Mesendoderm (in vitro differentiated cells): ENCODE measurements around the gene THOC7.

Experiments used
- DNase-seq: peaks from one replicate; pipeline ENCODE4 v3.0.0; 2013
- H2AK5ac ChIP-seq: 2 replicates; pipeline ENCODE4 v1.6.1; 2013; ENCODE audit warnings: low read length, inconsistent platforms
- H2BK120ac ChIP-seq: 2 replicates; pipeline ENCODE4 v1.6.1; 2013; ENCODE audit warnings: low read depth, mild to moderate bottlenecking, low read length, moderate library complexity, mixed read lengths
- H2BK15ac ChIP-seq: replicated peaks from 2 replicates; pipeline ENCODE4 v1.6.1; 2013; ENCODE audit warnings: low read depth, mild to moderate bottlenecking, moderate library complexity
- H2BK5ac ChIP-seq: 2 replicates; pipeline ENCODE4 v1.6.1; 2013; ENCODE audit warnings: low read length, inconsistent platforms
- H3K18ac ChIP-seq: 2 replicates; pipeline ENCODE4 v1.6.1; 2013; ENCODE audit warnings: mild to moderate bottlenecking, low read length, mixed read lengths
- H3K23ac ChIP-seq: one replicate; pipeline ENCODE4 v1.6.1; 2013; ENCODE audit warnings: low read length
- H3K27ac ChIP-seq: 2 replicates; pipeline ENCODE4 v1.5.1; 2013; ENCODE audit warnings: low read depth, mild to moderate bottlenecking, inconsistent platforms, low read length, moderate library complexity
- H3K27me3 ChIP-seq: 2 replicates; pipeline ENCODE4 v1.6.1; 2013; ENCODE audit warnings: low read length, control low read depth, mild to moderate bottlenecking, inconsistent platforms; ENCODE audit not compliant: insufficient read depth, poor library complexity
- H3K36me3 ChIP-seq: 2 replicates; pipeline ENCODE4 v1.6.1; 2013; ENCODE audit warnings: low read length, inconsistent platforms; ENCODE audit not compliant: control insufficient read depth, insufficient read depth
- H3K4ac ChIP-seq: one replicate; pipeline ENCODE4 v1.6.1; 2013; ENCODE audit warnings: low read depth, mild to moderate bottlenecking, low read length, moderate library complexity
- H3K4me1 ChIP-seq: 2 replicates; pipeline ENCODE4 v1.6.1; 2013; ENCODE audit warnings: low read depth, low read length, inconsistent platforms; ENCODE audit not compliant: control insufficient read depth
- H3K4me2 ChIP-seq: 2 replicates; pipeline ENCODE4 v1.6.1; 2013; ENCODE audit warnings: low read length
- H3K4me3 ChIP-seq: 2 replicates; pipeline ENCODE4 v1.5.1; 2013; ENCODE audit warnings: mild to moderate bottlenecking, low read length
- H3K56ac ChIP-seq: one replicate; pipeline ENCODE4 v1.6.1; 2013; ENCODE audit warnings: low read length
- H3K79me1 ChIP-seq: 2 replicates; pipeline ENCODE4 v1.6.1; 2013; ENCODE audit warnings: low read length, inconsistent platforms
- H3K79me2 ChIP-seq: 2 replicates; pipeline ENCODE4 v1.6.1; 2013; ENCODE audit warnings: mild to moderate bottlenecking, low read length; ENCODE audit not compliant: control insufficient read depth, insufficient read depth
- H3K9ac ChIP-seq: 2 replicates; pipeline ENCODE4 v1.6.1; 2013; ENCODE audit warnings: low read length, inconsistent platforms
- H4K5ac ChIP-seq: one replicate; pipeline ENCODE4 v1.6.1; 2013; ENCODE audit warnings: low read length
- H4K8ac ChIP-seq: one replicate; pipeline ENCODE4 v1.6.1; 2013; ENCODE audit warnings: low read depth, mild to moderate bottlenecking, control low read depth, low read length, moderate library complexity
- WGBS: extraction: QIAGEN DNeasy Blood & Tissue Kit; methylation state at CpG from one replicate; pipeline ENCODE4 v1.1.7; 2013; ENCODE audit warnings: low lambda C conversion rate, missing lambda C conversion rate; ENCODE audit not compliant: insufficient coverage; ENCODE audit errors: extremely low coverage; 5-methylcytosine and 5-hydroxymethylcytosine counted together

THOC7 gene

GRCh38 chr3:63910001-63910400 lies 46.4 kb upstream of the THOC7 start:
- no peaks in the 10 kb centered on the region for H3K4me1 ChIP-seq
- no peak overlapping the region for H4K5ac ChIP-seq
- H3K4me3 ChIP-seq, result no peak overlapping the region
- H3K27ac ChIP-seq, result no peak overlapping the region
- no peak overlapping the region for H2BK15ac ChIP-seq
- H3K79me1 ChIP-seq, result peaks cover 2% of the 10 kb centered on the region
- H3K18ac ChIP-seq, result no peak overlapping the region
- no peaks in the 10 kb centered on the region for H3K79me2 ChIP-seq
- H3K4me2 ChIP-seq, result no peak overlapping the region
- no peaks in the 10 kb centered on the region for H3K27me3 ChIP-seq
- H3K23ac ChIP-seq, result no peak overlapping the region
- H2AK5ac ChIP-seq, result no peak overlapping the region
- no peak overlapping the region for H2BK120ac ChIP-seq
- WGBS, result no CpG with 5 or more reads among the region's 4 CpGs
- no peak overlapping the region for H3K56ac ChIP-seq
- no peak for DNase-seq
- H3K36me3 ChIP-seq, result no peaks in the 10 kb centered on the region
- no peak overlapping the region for H3K9ac ChIP-seq
- H4K8ac ChIP-seq, result no peak overlapping the region
- H3K4ac ChIP-seq, result no peak overlapping the region
- H2BK5ac ChIP-seq, result no peak overlapping the region

- Histone ChIP-seq H4K5ac (no peak overlapping the region), H3K4me3 (no peak overlapping the region), H3K9ac (no peak overlapping the region), H3K18ac (no peak overlapping the region), H2BK15ac (no peak overlapping the region), H3K4me2 (no peak overlapping the region), H3K56ac (no peak overlapping the region), H3K79me1 (peaks cover 2% of the 10 kb centered on the region), H4K8ac (no peak overlapping the region), H3K36me3 (no peaks in the 10 kb centered on the region), H3K79me2 (no peaks in the 10 kb centered on the region), H2AK5ac (no peak overlapping the region), H2BK120ac (no peak overlapping the region), H3K27ac (no peak overlapping the region), H3K27me3 (no peaks in the 10 kb centered on the region), H2BK5ac (no peak overlapping the region), H3K4ac (no peak overlapping the region), H3K4me1 (no peaks in the 10 kb centered on the region), H3K23ac (no peak overlapping the region)
- no CpG with 5 or more reads among the region's 2 CpGs for whole genome bisulfite sequencing
- DNase-seq, result no peak
Observed at GRCh38 chr3:63909431-63909830, 45.8 kb upstream of the THOC7 start.

DNA sequence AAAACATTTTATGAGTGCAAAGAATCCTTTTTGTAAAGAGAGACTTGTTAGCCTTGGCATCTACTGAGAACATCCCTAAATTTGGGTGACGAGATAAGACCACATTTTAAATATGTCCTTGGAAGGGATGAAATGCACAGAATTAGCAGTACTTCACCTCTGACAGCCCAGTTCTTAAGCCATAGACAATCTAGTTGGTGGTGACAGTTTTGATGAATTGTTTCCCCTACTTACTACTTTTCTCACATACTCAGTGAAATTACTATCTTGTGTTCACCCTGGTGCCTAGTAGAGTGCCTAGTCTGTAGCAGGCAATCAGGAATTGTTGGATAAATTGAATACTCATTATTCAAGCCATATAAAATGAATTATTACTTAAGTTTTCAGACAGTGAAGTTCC lies 45.2 kb upstream of the THOC7 start:
- no peak overlapping the region for H3K4ac ChIP-seq
- no peak overlapping the region for H4K5ac ChIP-seq
- no peak for DNase-seq
- H3K27ac ChIP-seq, result no peak overlapping the region
- H3K4me2 ChIP-seq, result no peak overlapping the region
- no peak overlapping the region for H2BK5ac ChIP-seq
- H3K4me1 ChIP-seq, result no peaks in the 10 kb centered on the region
- H3K23ac ChIP-seq, result no peak overlapping the region
- H3K9ac ChIP-seq, result no peak overlapping the region
- no peaks in the 10 kb centered on the region for H3K27me3 ChIP-seq
- H3K79me1 ChIP-seq, result peaks cover 2% of the 10 kb centered on the region
- H2BK15ac ChIP-seq, result no peak overlapping the region
- no peak overlapping the region for H2AK5ac ChIP-seq
- H3K79me2 ChIP-seq, result no peaks in the 10 kb centered on the region
- H3K56ac ChIP-seq, result no peak overlapping the region
- no peak overlapping the region for H3K18ac ChIP-seq
- H4K8ac ChIP-seq, result no peak overlapping the region
- H2BK120ac ChIP-seq, result no peak overlapping the region
- no CpG with 5 or more reads among the region's 1 CpG for WGBS
- no peak overlapping the region for H3K4me3 ChIP-seq
- no peaks in the 10 kb centered on the region for H3K36me3 ChIP-seq

GRCh38 chr3:63908081-63908736 lies 44.6 kb upstream of the THOC7 start:
- Histone ChIP-seq H3K36me3 (no peaks in the 10 kb centered on the region), H3K4ac (no peak overlapping the region), H2BK120ac (no peak overlapping the region), H3K79me2 (no peaks in the 10 kb centered on the region), H3K23ac (no peak overlapping the region), H2AK5ac (no peak overlapping the region), H3K56ac (no peak overlapping the region), H3K4me1 (no peaks in the 10 kb centered on the region), H2BK15ac (no peak overlapping the region), H3K27me3 (no peaks in the 10 kb centered on the region), H3K27ac (no peak overlapping the region), H3K4me2 (no peak overlapping the region), H3K18ac (no peak overlapping the region), H3K79me1 (peaks cover 2% of the 10 kb centered on the region), H4K8ac (no peak overlapping the region), H3K9ac (no peak overlapping the region), H2BK5ac (no peak overlapping the region), H4K5ac (no peak overlapping the region), H3K4me3 (no peak overlapping the region)
- peak; percentile 71 for DNase-seq
- WGBS, result no CpG with 5 or more reads among the region's 2 CpGs

DNA sequence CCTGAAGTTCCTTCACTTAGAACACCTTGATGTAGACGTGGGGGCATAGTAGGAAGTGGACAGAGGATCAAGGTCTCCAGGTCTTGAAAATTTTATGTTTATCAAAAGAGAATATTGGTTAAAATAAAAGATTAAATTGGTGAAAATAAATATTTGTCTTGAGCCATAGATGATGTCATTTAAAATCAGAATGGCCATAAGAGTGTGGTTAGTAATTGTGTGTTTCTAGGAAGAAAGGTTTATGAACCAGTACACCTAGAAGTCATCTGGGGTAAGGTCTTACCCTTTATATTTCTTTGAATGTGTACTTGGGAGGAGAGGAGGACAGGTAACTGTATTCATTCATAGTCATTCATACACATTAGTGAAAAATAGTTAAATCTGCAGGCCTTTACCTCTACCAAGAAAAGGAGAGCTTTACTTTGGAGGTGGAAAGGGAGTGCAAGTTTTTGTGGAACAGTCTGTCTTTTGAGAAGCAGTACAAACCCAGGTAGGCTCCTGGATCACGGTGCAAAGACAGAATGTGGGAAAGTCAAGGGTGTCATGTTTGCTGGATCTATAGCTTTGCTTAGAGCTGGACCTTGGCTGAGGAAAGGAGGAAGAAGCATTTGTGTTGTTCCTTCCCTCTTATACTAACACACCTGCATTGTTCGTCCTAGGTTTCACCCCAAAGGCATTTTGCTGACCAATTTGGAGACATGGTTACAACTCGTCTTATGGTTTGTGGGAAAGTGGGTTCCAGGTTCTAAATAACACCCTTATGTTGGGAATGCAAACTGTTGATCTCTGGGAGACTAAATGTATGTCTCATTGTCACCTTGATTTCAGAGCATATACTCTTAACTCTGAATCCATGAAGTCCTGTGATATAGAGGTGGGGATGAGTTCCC lies 42.4 kb upstream of the THOC7 start:
- no peak overlapping the region for H3K4ac ChIP-seq
- H3K4me2 ChIP-seq, result no peak overlapping the region
- H3K79me2 ChIP-seq, result no peaks in the 10 kb centered on the region
- no peak overlapping the region for H2AK5ac ChIP-seq
- H3K4me3 ChIP-seq, result no peak overlapping the region
- H4K5ac ChIP-seq, result no peak overlapping the region
- no peak overlapping the region for H3K9ac ChIP-seq
- no peak overlapping the region for H3K18ac ChIP-seq
- no peaks in the 10 kb centered on the region for H3K27me3 ChIP-seq
- no peak overlapping the region for H2BK120ac ChIP-seq
- H2BK15ac ChIP-seq, result no peak overlapping the region
- peaks cover 2% of the 10 kb centered on the region for H3K79me1 ChIP-seq
- no peaks in the 10 kb centered on the region for H3K36me3 ChIP-seq
- whole genome bisulfite sequencing, result no CpG with 5 or more reads among the region's 4 CpGs
- no peak overlapping the region for H3K27ac ChIP-seq
- H2BK5ac ChIP-seq, result no peak overlapping the region
- no peak overlapping the region for H3K23ac ChIP-seq
- H3K56ac ChIP-seq, result no peak overlapping the region
- DNase-seq, result no peak
- no peak overlapping the region for H4K8ac ChIP-seq
- H3K4me1 ChIP-seq, result no peaks in the 10 kb centered on the region
